ENCODE results near the gene NAV2. TPM values are rescaled to one million over a fixed set of nuclear protein-coding genes. Genes with fewer than 3 reads are reported as not detected.

Gene NAV2
- total RNA-seq, 1 experiment from 2014 or later = 22.7 TPM

GRCh38 chr11:20008871-20009644 lies 296.4 kb downstream of the NAV2 start:
- no peak overlapping the region for H3K27ac ChIP-seq (ENCODE audit: low read length)
- no peaks in the 10 kb centered on the region for H3K27me3 ChIP-seq (ENCODE audit: control insufficient read depth, insufficient read depth, low read length)
- H3K4me1 ChIP-seq (ENCODE audit: control insufficient read depth, insufficient read depth, low read length) = no peaks in the 10 kb centered on the region
- H3K4me3 ChIP-seq (ENCODE audit: low read depth in 2 of 2, low read length in 2 of 2) = no peak overlapping the region
- no peaks in the 10 kb centered on the region for H3K36me3 ChIP-seq (ENCODE audit: control insufficient read depth, insufficient read depth, low read length)
- POLR2A ChIA-PET = no interaction called here
- no peak for DNase-seq (ENCODE audit: low read depth, low spot score)
- CTCF ChIA-PET = no interaction called here
- intact Hi-C loops (cut with micrococcal nuclease; ENCODE audit: unreplicated experiment) (no loop called here), in situ Hi-C loops (cut with HindIII; ENCODE audit: low pct_unique_long_range_greater_than_20kb, low sequenced_read_pairs) (no loop called here)
- no TSS peak for BruUV-seq (replicated peaks)
- ATAC-seq = no peak
- H3K9me3 ChIP-seq (ENCODE audit: control insufficient read depth, insufficient read depth, low read depth, low read length) = no peaks in the 10 kb centered on the region
- TF ChIP-seq POLR2AphosphoS5 (IDR thresholded peaks at IDR 0.05; ENCODE audit: low read depth, low read length) = no peak

- POLR2A ChIA-PET = no interaction called here
- intact Hi-C loops (cut with micrococcal nuclease; ENCODE audit: unreplicated experiment) = no loop called here
- no peak for TF ChIP-seq POLR2AphosphoS5 (IDR thresholded peaks at IDR 0.05; ENCODE audit: low read depth, low read length)
- TF ChIP-seq CTCF (IDR thresholded peaks at IDR 0.05) = no peak
- TF ChIP-seq SIN3A (IDR thresholded peaks at IDR 0.05; ENCODE audit: borderline replicate concordance, insufficient read depth, low read depth, low read length) = no peak
- no peak for TF ChIP-seq REST (IDR thresholded peaks at IDR 0.05; ENCODE audit: insufficient read depth in 1 of 2, low read depth in 2 of 2, low read length in 1 of 2)
- no peak for TF ChIP-seq TCF7L2 (IDR thresholded peaks at IDR 0.05; ENCODE audit: low read depth, low read length)
- H3K9me3 ChIP-seq (ENCODE audit: control insufficient read depth, insufficient read depth, low read depth, low read length) = no peaks in the 10 kb centered on the region
- BruUV-seq (replicated peaks) = no TSS peak
- no peaks in the 10 kb centered on the region for H3K4me1 ChIP-seq (ENCODE audit: control insufficient read depth, insufficient read depth, low read length)
- H3K4me3 ChIP-seq (ENCODE audit: low read depth in 2 of 2, low read length in 2 of 2) = no peak overlapping the region
- DNase-seq (ENCODE audit: low read depth, low spot score) (no peak), ATAC-seq (no peak)
- H3K27ac ChIP-seq (ENCODE audit: low read length) = no peak overlapping the region
- no peaks in the 10 kb centered on the region for H3K27me3 ChIP-seq (ENCODE audit: control insufficient read depth, insufficient read depth, low read length)
- CTCF ChIA-PET = no interaction called here
- in situ Hi-C loops (cut with HindIII; ENCODE audit: low pct_unique_long_range_greater_than_20kb, low sequenced_read_pairs) = no loop called here
- H3K36me3 ChIP-seq (ENCODE audit: control insufficient read depth, insufficient read depth, low read length) = no peaks in the 10 kb centered on the region
Observed at GRCh38 chr11:20010156-20010850, 297.7 kb downstream of the NAV2 start.

- Histone ChIP-seq H3K4me1 (ENCODE audit: control insufficient read depth, insufficient read depth, low read length) (no peaks in the 10 kb centered on the region), H3K9me3 (ENCODE audit: control insufficient read depth, insufficient read depth, low read depth, low read length) (no peaks in the 10 kb centered on the region), H3K27ac (ENCODE audit: low read length) (no peak overlapping the region), H3K36me3 (ENCODE audit: control insufficient read depth, insufficient read depth, low read length) (no peaks in the 10 kb centered on the region), H3K27me3 (ENCODE audit: control insufficient read depth, insufficient read depth, low read length) (no peaks in the 10 kb centered on the region), H3K4me3 (ENCODE audit: low read depth in 2 of 2, low read length in 2 of 2) (no peak overlapping the region)
- no peak for DNase-seq (ENCODE audit: low read depth, low spot score)
- BruUV-seq (replicated peaks) = no TSS peak
- POLR2A ChIA-PET = no interaction called here
- CTCF ChIA-PET = no interaction called here
- no peak for TF ChIP-seq CTCF (IDR thresholded peaks at IDR 0.05)
- TF ChIP-seq SIN3A (IDR thresholded peaks at IDR 0.05; ENCODE audit: borderline replicate concordance, insufficient read depth, low read depth, low read length) = no peak
- no peak for TF ChIP-seq REST (IDR thresholded peaks at IDR 0.05; ENCODE audit: insufficient read depth in 1 of 2, low read depth in 2 of 2, low read length in 1 of 2)
- TF ChIP-seq TCF7L2 (IDR thresholded peaks at IDR 0.05; ENCODE audit: low read depth, low read length) = no peak
- TF ChIP-seq POLR2AphosphoS5 (IDR thresholded peaks at IDR 0.05; ENCODE audit: low read depth, low read length) = no peak
- no peak for ATAC-seq
- in situ Hi-C loops (cut with HindIII; ENCODE audit: low pct_unique_long_range_greater_than_20kb, low sequenced_read_pairs) (no loop called here), intact Hi-C loops (cut with micrococcal nuclease; ENCODE audit: unreplicated experiment) (no loop called here)
Observed at GRCh38 chr11:20010851-20011225, 298.2 kb downstream of the NAV2 start.
